ENCODE results near the gene QPCT.

DNA sequence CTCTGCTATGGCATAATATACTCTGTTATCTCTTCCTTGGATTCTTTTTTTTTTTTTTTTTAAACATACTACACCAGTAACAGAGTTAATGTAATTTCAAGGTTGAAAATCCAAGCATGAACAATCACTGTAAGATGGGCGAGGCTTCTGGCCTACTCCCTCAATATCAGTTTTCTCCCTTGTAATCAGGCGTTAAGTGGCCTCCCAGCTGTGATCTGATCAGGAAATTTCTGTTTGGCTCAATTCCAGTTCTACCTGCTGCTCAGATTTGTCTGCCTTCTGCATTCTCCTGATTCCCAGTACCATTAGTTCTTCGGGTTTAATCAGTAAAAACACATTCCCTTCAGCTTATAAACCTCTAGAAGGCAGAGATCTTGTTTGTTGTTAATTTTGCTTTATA lies 38.4 kb upstream of the QPCT start:
- TF ChIP-seq, protein P1, sequence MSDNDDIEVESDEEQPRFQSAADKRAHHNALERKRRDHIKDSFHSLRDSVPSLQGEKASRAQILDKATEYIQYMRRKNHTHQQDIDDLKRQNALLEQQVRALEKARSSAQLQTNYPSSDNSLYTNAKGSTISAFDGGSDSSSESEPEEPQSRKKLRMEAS (IDR thresholded peaks at IDR 0.05; ENCODE audit: low read depth, low read length) = no peak
- TF ChIP-seq, protein P2, sequence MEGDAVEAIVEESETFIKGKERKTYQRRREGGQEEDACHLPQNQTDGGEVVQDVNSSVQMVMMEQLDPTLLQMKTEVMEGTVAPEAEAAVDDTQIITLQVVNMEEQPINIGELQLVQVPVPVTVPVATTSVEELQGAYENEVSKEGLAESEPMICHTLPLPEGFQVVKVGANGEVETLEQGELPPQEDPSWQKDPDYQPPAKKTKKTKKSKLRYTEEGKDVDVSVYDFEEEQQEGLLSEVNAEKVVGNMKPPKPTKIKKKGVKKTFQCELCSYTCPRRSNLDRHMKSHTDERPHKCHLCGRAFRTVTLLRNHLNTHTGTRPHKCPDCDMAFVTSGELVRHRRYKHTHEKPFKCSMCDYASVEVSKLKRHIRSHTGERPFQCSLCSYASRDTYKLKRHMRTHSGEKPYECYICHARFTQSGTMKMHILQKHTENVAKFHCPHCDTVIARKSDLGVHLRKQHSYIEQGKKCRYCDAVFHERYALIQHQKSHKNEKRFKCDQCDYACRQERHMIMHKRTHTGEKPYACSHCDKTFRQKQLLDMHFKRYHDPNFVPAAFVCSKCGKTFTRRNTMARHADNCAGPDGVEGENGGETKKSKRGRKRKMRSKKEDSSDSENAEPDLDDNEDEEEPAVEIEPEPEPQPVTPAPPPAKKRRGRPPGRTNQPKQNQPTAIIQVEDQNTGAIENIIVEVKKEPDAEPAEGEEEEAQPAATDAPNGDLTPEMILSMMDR (IDR thresholded peaks at IDR 0.05; ENCODE audit: low read depth, low read length) = no peak
- TF ChIP-seq POLR2A (IDR thresholded peaks at IDR 0.05; ENCODE audit: extremely low read depth, insufficient read length) (no peak), MYC (IDR thresholded peaks at IDR 0.05; ENCODE audit: low read depth, low read length) (no peak)
